Myocyte (in vitro differentiated cells): Measurements from ENCODE around the gene GRID1. TPM values are rescaled to one million over a fixed set of nuclear protein-coding genes. Genes with fewer than 3 reads are reported as not detected.
"Not testable (repeated sequence)": the region's sequence is repeated elsewhere in the genome, so short reads cannot be mapped to it uniquely, and the experiment has no call there.

Experiments used
- DNase-seq: peaks from one replicate; pipeline ENCODE4 v3.0.0-alpha.2; 2012; ENCODE audit warnings: low read depth
- total RNA-seq: library from RNA; depleted of rRNA; stranded (reverse); fragments of >200 nt; gene quantifications from 2 replicates; pipeline ENCODE4 v1.2.3, GENCODE V29; 2014

GRID1 gene
- total RNA-seq, 1 donor from 2014 or later: not detected

- DNase-seq: no peak
Measured at GRCh38 chr10:86392723-86393094, 26.1 kb upstream of the GRID1 start.

- no peak for DNase-seq
Measured at GRCh38 chr10:86391986-86392722, 25.6 kb upstream of the GRID1 start.

GRCh38 chr10:86391236-86391840 is 24.7 kb upstream of the GRID1 start:
- DNase-seq: no peak

GRCh38 chr10:86390337-86391120 is 23.9 kb upstream of the GRID1 start:
- no peak for DNase-seq

GRCh38 chr10:86389441-86390193 is 23.0 kb upstream of the GRID1 start:
- DNase-seq: no peak

- DNase-seq: not testable (repeated sequence)
Measured at GRCh38 chr10:86389109-86389440, 22.5 kb upstream of the GRID1 start.

GRCh38 chr10:86388119-86388704 is 21.6 kb upstream of the GRID1 start:
- no peak for DNase-seq

GRCh38 chr10:86387178-86387794 is 20.7 kb upstream of the GRID1 start:
- DNase-seq: no peak

- DNase-seq: no peak
Measured at GRCh38 chr10:86385806-86386205, 19.2 kb upstream of the GRID1 start.

GRCh38 chr10:86377797-86378146 is 11.2 kb upstream of the GRID1 start:
- no peak for DNase-seq

- DNase-seq: peak; percentile 56
Measured at GRCh38 chr10:86376852-86377796, 10.5 kb upstream of the GRID1 start.

GRCh38 chr10:86376403-86376802 is 9.8 kb upstream of the GRID1 start:
- no peak for DNase-seq

GRCh38 chr10:86375204-86375603 is 8.6 kb upstream of the GRID1 start:
- DNase-seq: no peak

GRCh38 chr10:86374664-86375063 is 8.1 kb upstream of the GRID1 start:
- no peak for DNase-seq

GRCh38 chr10:86373828-86374227 is 7.2 kb upstream of the GRID1 start:
- no peak for DNase-seq

- DNase-seq: no peak
Measured at GRCh38 chr10:86373251-86373650, 6.7 kb upstream of the GRID1 start.

GRCh38 chr10:86372784-86373239 is 6.2 kb upstream of the GRID1 start:
- DNase-seq: no peak

- DNase-seq: no peak
Measured at GRCh38 chr10:86372119-86372783, 5.7 kb upstream of the GRID1 start.

- no peak for DNase-seq
Measured at GRCh38 chr10:86371691-86372090, 5.1 kb upstream of the GRID1 start.
